ENCODE results near the gene MYOM3. TPM values are rescaled to one million over a fixed set of nuclear protein-coding genes. Genes with fewer than 3 reads are reported as not detected.

MYOM3 gene
- total RNA-seq, 1 donor from 2014 or later = not detected

DNA sequence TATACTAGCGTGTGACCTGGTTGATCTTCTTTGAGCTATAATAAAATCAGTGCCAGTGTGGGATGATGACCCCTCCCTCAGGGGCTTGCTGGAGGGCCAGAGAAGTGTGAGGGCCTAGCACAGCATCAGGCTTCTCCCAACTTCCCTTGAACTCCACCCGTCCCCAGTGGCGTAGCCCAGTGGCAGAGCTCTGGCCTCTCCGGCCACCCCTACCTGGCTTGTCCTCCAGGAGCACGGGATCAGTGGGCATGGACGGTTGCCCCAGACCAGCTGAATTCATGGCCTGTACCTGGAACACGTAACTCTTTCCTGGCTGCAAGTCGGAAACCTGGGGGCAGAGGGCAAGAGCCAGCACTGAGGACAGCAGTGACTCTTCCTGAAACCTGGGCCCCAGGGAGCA lies 36.0 kb downstream of the MYOM3 start:
- peaks cover under 1% of the 10 kb centered on the region for H3K4me1 Mint-ChIP-seq (ENCODE audit: unreplicated experiment)
- H3K27ac Mint-ChIP-seq (ENCODE audit: unreplicated experiment) = no peak overlapping the region
- H3K9me3 Mint-ChIP-seq (ENCODE audit: unreplicated experiment) = no peaks in the 10 kb centered on the region
- H3K36me3 Mint-ChIP-seq (ENCODE audit: unreplicated experiment) = no peaks in the 10 kb centered on the region
- TF ChIP-seq, protein P1, sequence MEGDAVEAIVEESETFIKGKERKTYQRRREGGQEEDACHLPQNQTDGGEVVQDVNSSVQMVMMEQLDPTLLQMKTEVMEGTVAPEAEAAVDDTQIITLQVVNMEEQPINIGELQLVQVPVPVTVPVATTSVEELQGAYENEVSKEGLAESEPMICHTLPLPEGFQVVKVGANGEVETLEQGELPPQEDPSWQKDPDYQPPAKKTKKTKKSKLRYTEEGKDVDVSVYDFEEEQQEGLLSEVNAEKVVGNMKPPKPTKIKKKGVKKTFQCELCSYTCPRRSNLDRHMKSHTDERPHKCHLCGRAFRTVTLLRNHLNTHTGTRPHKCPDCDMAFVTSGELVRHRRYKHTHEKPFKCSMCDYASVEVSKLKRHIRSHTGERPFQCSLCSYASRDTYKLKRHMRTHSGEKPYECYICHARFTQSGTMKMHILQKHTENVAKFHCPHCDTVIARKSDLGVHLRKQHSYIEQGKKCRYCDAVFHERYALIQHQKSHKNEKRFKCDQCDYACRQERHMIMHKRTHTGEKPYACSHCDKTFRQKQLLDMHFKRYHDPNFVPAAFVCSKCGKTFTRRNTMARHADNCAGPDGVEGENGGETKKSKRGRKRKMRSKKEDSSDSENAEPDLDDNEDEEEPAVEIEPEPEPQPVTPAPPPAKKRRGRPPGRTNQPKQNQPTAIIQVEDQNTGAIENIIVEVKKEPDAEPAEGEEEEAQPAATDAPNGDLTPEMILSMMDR (IDR thresholded peaks at IDR 0.05) = no peak
- H3K4me3 Mint-ChIP-seq (ENCODE audit: unreplicated experiment) = no peak overlapping the region
- no peaks in the 10 kb centered on the region for H3K27me3 Mint-ChIP-seq (ENCODE audit: unreplicated experiment)
- DNase-seq (ENCODE audit: extremely low spot score, unreplicated experiment) = no peak

DNA sequence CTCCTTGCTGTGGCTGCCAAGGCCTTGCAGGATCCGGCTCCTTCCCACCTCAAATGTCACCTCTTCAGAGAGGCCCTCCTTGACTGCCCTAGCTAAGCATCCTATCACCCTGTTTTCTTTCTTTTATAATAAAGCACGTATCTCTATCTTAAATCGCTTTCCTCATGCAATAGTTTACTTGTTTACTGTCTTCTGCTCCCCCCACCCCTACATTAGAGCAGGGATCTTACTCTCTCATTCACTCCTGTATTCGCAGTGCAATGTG lies 36.4 kb downstream of the MYOM3 start:
- DNase-seq (ENCODE audit: extremely low spot score, unreplicated experiment) = no peak
- H3K36me3 Mint-ChIP-seq (ENCODE audit: unreplicated experiment) = no peaks in the 10 kb centered on the region
- H3K9me3 Mint-ChIP-seq (ENCODE audit: unreplicated experiment) = no peaks in the 10 kb centered on the region
- no peak overlapping the region for H3K4me3 Mint-ChIP-seq (ENCODE audit: unreplicated experiment)
- H3K27ac Mint-ChIP-seq (ENCODE audit: unreplicated experiment) = no peak overlapping the region
- TF ChIP-seq, protein P1 (IDR thresholded peaks at IDR 0.05) = no peak
- peaks cover 2% of the 10 kb centered on the region for H3K4me1 Mint-ChIP-seq (ENCODE audit: unreplicated experiment)
- H3K27me3 Mint-ChIP-seq (ENCODE audit: unreplicated experiment) = no peaks in the 10 kb centered on the region

DNA sequence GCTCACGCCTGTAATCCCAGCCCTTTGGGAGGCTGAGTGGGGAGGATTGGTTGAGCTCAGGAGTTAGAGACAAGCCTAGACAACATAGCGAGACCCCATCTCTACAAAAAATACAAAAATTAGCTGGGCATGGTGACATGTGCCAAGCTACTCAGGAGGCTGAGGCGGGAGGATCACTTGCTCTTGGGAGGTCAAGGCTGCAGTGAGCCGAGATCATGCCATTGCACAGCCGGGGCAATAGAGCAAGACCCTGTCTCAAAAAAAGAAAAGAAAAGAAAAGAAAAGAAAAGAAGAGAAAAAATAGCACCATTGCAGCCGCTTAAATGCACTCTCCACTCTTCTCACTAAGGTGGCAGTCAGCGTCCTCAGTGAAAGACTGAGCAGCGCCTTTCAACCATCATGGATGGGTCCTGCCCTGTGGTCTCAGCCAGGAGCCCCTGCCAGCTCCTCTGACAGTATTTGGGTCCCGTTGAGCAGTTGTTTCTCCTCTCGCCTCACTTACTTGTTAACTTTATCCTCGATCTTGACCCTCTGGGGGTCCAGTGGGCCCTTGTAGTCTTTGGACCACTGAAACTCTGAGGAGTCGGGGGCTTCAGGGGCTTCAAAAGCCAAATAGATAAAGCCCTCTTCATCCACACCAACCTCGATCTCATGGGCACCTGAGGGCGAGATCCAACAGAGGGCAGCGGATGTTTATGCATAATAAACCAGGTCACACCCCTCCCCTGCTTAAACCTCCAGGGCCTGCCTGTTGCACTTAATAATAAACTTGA lies 36.9 kb downstream of the MYOM3 start:
- no peaks in the 10 kb centered on the region for H3K9me3 Mint-ChIP-seq (ENCODE audit: unreplicated experiment)
- TF ChIP-seq, protein P1 (IDR thresholded peaks at IDR 0.05) = no peak

DNA sequence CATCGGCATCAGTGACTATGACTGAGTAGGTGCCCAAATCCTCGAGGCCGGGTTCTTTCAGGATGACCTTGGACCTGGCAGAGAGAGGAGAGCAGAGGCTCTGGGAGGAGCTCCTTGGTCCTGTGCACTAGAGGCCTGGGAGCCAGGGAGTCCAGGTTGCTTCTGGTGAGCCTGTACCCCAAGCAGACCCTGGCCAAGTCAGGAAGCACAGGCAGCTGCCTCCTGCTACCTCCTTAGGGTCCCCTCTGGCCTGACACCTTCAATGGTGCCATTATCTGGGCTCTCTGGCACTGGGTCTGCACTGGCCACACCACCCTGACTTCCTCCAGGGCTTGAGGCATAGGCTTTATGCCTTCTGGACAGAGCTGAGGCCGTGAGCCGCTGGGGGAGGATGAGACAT lies 37.7 kb downstream of the MYOM3 start:
- Mint-ChIP-seq H3K36me3 (ENCODE audit: unreplicated experiment) (no peaks in the 10 kb centered on the region), H3K4me1 (ENCODE audit: unreplicated experiment) (peaks cover 2% of the 10 kb centered on the region), H3K9me3 (ENCODE audit: unreplicated experiment) (no peaks in the 10 kb centered on the region), H3K4me3 (ENCODE audit: unreplicated experiment) (no peak overlapping the region), H3K27ac (ENCODE audit: unreplicated experiment) (no peak overlapping the region), H3K27me3 (ENCODE audit: unreplicated experiment) (peaks cover under 1% of the 10 kb centered on the region)
- TF ChIP-seq, protein P1 (IDR thresholded peaks at IDR 0.05) = no peak
- DNase-seq (ENCODE audit: extremely low spot score, unreplicated experiment) = no peak

More for the DNA sequence above, 36.9 kb downstream of the MYOM3 start:
- H3K4me1 Mint-ChIP-seq (ENCODE audit: unreplicated experiment) = peaks cover 2% of the 10 kb centered on the region
- H3K27ac Mint-ChIP-seq (ENCODE audit: unreplicated experiment) = no peak overlapping the region
- H3K36me3 Mint-ChIP-seq (ENCODE audit: unreplicated experiment) = no peaks in the 10 kb centered on the region
- no peak for DNase-seq (ENCODE audit: extremely low spot score, unreplicated experiment)
- no peaks in the 10 kb centered on the region for H3K27me3 Mint-ChIP-seq (ENCODE audit: unreplicated experiment)
- H3K4me3 Mint-ChIP-seq (ENCODE audit: unreplicated experiment) = no peak overlapping the region

DNA sequence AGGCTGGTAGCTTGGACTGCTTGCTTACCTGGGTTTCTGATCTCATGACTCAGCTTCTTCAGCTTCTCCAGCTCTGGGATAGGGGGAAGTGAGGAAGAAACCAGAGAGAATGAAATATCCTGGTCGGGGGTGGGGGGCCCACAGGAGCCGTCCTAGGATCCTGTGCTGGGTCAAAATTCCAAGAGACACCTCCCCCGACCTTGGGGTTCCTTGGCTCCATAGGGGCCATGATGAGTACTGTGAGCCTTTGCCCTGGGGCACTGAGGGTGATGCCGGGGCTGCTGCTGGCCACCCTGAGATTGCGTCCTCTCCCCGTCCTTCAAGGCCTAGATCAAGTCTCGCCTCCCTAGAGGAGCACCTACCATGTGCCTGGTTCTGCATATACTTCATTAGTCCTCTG lies 40.0 kb downstream of the MYOM3 start:
- Mint-ChIP-seq H3K9me3 (ENCODE audit: unreplicated experiment) (no peaks in the 10 kb centered on the region), H3K36me3 (ENCODE audit: unreplicated experiment) (no peaks in the 10 kb centered on the region), H3K27me3 (ENCODE audit: unreplicated experiment) (peaks cover 6% of the 10 kb centered on the region), H3K4me3 (ENCODE audit: unreplicated experiment) (no peak overlapping the region), H3K4me1 (ENCODE audit: unreplicated experiment) (peaks cover 2% of the 10 kb centered on the region), H3K27ac (ENCODE audit: unreplicated experiment) (no peak overlapping the region)
- TF ChIP-seq, protein P1 (IDR thresholded peaks at IDR 0.05) = no peak
- DNase-seq (ENCODE audit: extremely low spot score, unreplicated experiment) = no peak

Measured in osteocyte (in vitro differentiated cells).